Endothelial cell of umbilical vein (primary cell): ENCODE data around the gene PIRT. TPM values are rescaled to one million over a fixed set of nuclear protein-coding genes. Genes with fewer than 3 reads are reported as not detected.

Source experiments
- BruUV-seq: library from RNA; stranded (reverse); fragments of 400-500 nt; replicated peaks from 2 replicates; lab custom pipeline; 2021; lab: Mats Ljungman, UMichigan
- CTCF ChIA-PET: fragments of 300-600, 350-600 bp; sonication (Branson Sonifier 250); formaldehyde crosslinking; loops from one replicate; lab custom pipeline; 2021; ENCODE audit warnings: antibody characterized with exemption, inconsistent platforms; lab: Charles Lee
- POLR2A ChIA-PET: fragments of 300-600, 350-600 bp; sonication (Branson Sonifier 250); formaldehyde crosslinking; loops from one replicate; lab custom pipeline; 2021; ENCODE audit warnings: antibody characterized with exemption, inconsistent platforms; lab: Charles Lee
- DNase-seq: peaks from one replicate; pipeline ENCODE4 v3.0.0-alpha.2; 2011; ENCODE audit warnings: low read depth, low spot score
- FAIRE-seq: peaks from 2 replicates; lab custom pipeline; 2011; peaks lifted over from hg19 to GRCh38; lab: Jason Lieb, UNC
- H2AFZ ChIP-seq: 2 replicates; pipeline ENCODE4 v1.6.0; 2012; ENCODE audit warnings: low read depth, low read length, control low read depth, inconsistent platforms
- H3K27ac ChIP-seq: 2 replicates; pipeline ENCODE4 v1.5.1; 2011; ENCODE audit warnings: low read depth, mild to moderate bottlenecking, control low read depth, low read length, moderate library complexity; ENCODE audit not compliant: insufficient read depth
- H3K27me3 ChIP-seq, 2 experiments: 2 replicates each; pipeline versions ENCODE4 v1.6.0 to v1.6.1; 2011; ENCODE audit warnings: low read length in 2 of 2, mixed read lengths in 1 of 2; ENCODE audit not compliant: control insufficient read depth in 2 of 2, insufficient read depth in 2 of 2
- H3K36me3 ChIP-seq, 2 experiments: 2 replicates in 1 of 2; 3 replicates in 1 of 2; pipeline ENCODE4 v1.5.1; 2011; ENCODE audit warnings: low read length in 2 of 2, mild to moderate bottlenecking in 1 of 2, moderate library complexity in 1 of 2; ENCODE audit not compliant: control insufficient read depth in 2 of 2, insufficient read depth in 2 of 2; ENCODE audit errors: extremely low read depth in 1 of 2
- H3K4me1 ChIP-seq: 3 replicates; pipeline ENCODE4 v1.5.1; 2011; ENCODE audit warnings: mild to moderate bottlenecking, low read length; ENCODE audit not compliant: control insufficient read depth, insufficient read depth; ENCODE audit errors: extremely low read depth
- H3K4me2 ChIP-seq: 2 replicates; pipeline ENCODE4 v1.6.1; 2011; ENCODE audit warnings: low read length, control low read depth, mixed read lengths; ENCODE audit not compliant: insufficient read depth
- H3K4me3 ChIP-seq, 3 experiments: fragments of 200-600 bp in 1 of 3; sonication (generic), shearing (Covaris generic) in 1 of 3; replicated peaks in 1 of 3; 2 replicates each; pipeline ENCODE4 v1.5.1; 2011 to 2016; ENCODE audit warnings: control low read depth in 3 of 3, low read length in 3 of 3, mild to moderate bottlenecking in 2 of 3, inconsistent platforms in 1 of 3, low read depth in 1 of 3, moderate library complexity in 1 of 3; ENCODE audit not compliant: insufficient read depth in 1 of 3
- H3K79me2 ChIP-seq: 2 replicates; pipeline ENCODE4 v1.6.0; 2012; ENCODE audit warnings: low read length, inconsistent platforms; ENCODE audit not compliant: control insufficient read depth, insufficient read depth
- H3K9ac ChIP-seq: replicated peaks from 2 replicates; pipeline ENCODE3; 2011; ENCODE audit warnings: low read length, control low read depth; ENCODE audit not compliant: insufficient read depth; ENCODE audit errors: extremely low read depth
- H3K9me1 ChIP-seq: replicated peaks from 3 replicates; pipeline ENCODE4 v1.6.0; 2011; ENCODE audit warnings: mild to moderate bottlenecking, low read length; ENCODE audit not compliant: control insufficient read depth, insufficient read depth; ENCODE audit errors: extremely low read depth
- H3K9me3 ChIP-seq: replicated peaks from 2 replicates; pipeline ENCODE4 v1.5.1; 2012; ENCODE audit warnings: low read length, inconsistent platforms; ENCODE audit not compliant: control insufficient read depth, insufficient read depth
- H4K20me1 ChIP-seq: replicated peaks from 2 replicates; pipeline ENCODE3; 2011; ENCODE audit warnings: mild to moderate bottlenecking, low read length; ENCODE audit not compliant: control insufficient read depth, insufficient read depth; ENCODE audit errors: extremely low read depth
- CTCF ChIP-seq, 2 donors: IDR thresholded peaks; 1 replicate in 1 of 2; 2 replicates in 1 of 2; pipeline ENCODE4 v1.5.1; 2011; ENCODE audit warnings: low read length in 2 of 2, mild to moderate bottlenecking in 2 of 2, moderate library complexity in 2 of 2, control low read depth in 1 of 2, inconsistent platforms in 1 of 2, low read depth in 1 of 2; ENCODE audit not compliant: insufficient read depth in 1 of 2; ENCODE audit errors: extremely low read depth in 1 of 2
- EZH2 ChIP-seq: IDR thresholded peaks from 2 replicates; pipeline ENCODE4 v1.6.1; 2012; ENCODE audit warnings: borderline replicate concordance, low read depth, mild to moderate bottlenecking, moderate library complexity, low read length, inconsistent platforms; ENCODE audit not compliant: severe bottlenecking
- FOS ChIP-seq: IDR thresholded peaks from 2 replicates; pipeline ENCODE4 v1.6.1; 2011; ENCODE audit warnings: mild to moderate bottlenecking, low read length, moderate library complexity, borderline replicate concordance; ENCODE audit not compliant: insufficient read depth
- GATA2 ChIP-seq: IDR thresholded peaks from 2 replicates; pipeline ENCODE4 v1.7.0; 2011; ENCODE audit warnings: low read depth, mild to moderate bottlenecking, moderate library complexity, mixed read lengths, low read length; ENCODE audit not compliant: insufficient read length, insufficient read depth
- JUN ChIP-seq: IDR thresholded peaks from 2 replicates; pipeline ENCODE4 v1.6.1; 2011; ENCODE audit warnings: borderline replicate concordance, low read depth; ENCODE audit not compliant: insufficient read length, insufficient read depth
- MYC ChIP-seq: IDR thresholded peaks from one replicate; pipeline ENCODE4 v1.6.1; 2011; ENCODE audit warnings: mild to moderate bottlenecking, low read depth, low read length
- POLR2A ChIP-seq: IDR thresholded peaks from 2 replicates; pipeline ENCODE4 v1.6.1; 2012; ENCODE audit warnings: low read depth, mild to moderate bottlenecking, control low read depth, low read length
- POLR2AphosphoS5 ChIP-seq: IDR thresholded peaks from 2 replicates; pipeline ENCODE4 v1.6.1; 2012; ENCODE audit warnings: low read depth, mild to moderate bottlenecking, control low read depth, low read length, moderate library complexity; ENCODE audit not compliant: insufficient read depth
- dilution Hi-C: fragments of 300-500 bp; cut with MboI; formaldehyde crosslinking; loops from one replicate; pipeline ENCODE4 v1.15.0; 2019; ENCODE audit warnings: low sequenced_read_pairs; ENCODE audit not compliant: extremely low pct_ligation_motif_present
- intact Hi-C: fragments of 100-400 bp; cut with micrococcal nuclease; formaldehyde crosslinking; loops from one replicate; pipeline ENCODE4 v1.10.0; 2022
- polyA plus RNA-seq, 4 experiments: library from polyadenylated mRNA; depleted of rRNA in 3 of 4; stranded (reverse) in 3 of 4; unstranded in 1 of 4; fragments of >200 nt; gene quantifications; 2 replicates each; pipeline versions ENCODE4 v1.2.1 to v1.2.3, GENCODE V29; 2011 to 2012; ENCODE audit warnings: missing spikeins in 1 of 4
- total RNA-seq: library from RNA; stranded (reverse); gene quantifications from 2 replicates; pipeline ENCODE4 v1.2.3, GENCODE V29; 2021
- TF ChIP-seq, protein P1 (sequence below): IDR thresholded peaks from 2 replicates; pipeline ENCODE4 v1.6.1; 2011; ENCODE audit not compliant: insufficient read depth, insufficient read length

Gene PIRT
- total and polyA plus RNA-seq, 2 donors (not counting 3 experiments of a cell fraction or from before 2014, with no cell fraction given): not detected

GRCh38 chr17:10836966-10837590 is 809 bp downstream of the PIRT start:
- H3K27ac ChIP-seq: no peak overlapping the region
- no peak overlapping the region for H3K4me3 ChIP-seq
- H3K4me2 ChIP-seq: no peak overlapping the region
- DNase-seq (no peak), FAIRE-seq (no peak)
- H3K9me3 ChIP-seq: no peaks in the 10 kb centered on the region
- ChIA-PET POLR2A (no interaction called here), CTCF (no interaction called here)
- no peak overlapping the region for H3K9ac ChIP-seq
- no peak overlapping the region for H2AFZ ChIP-seq
- H3K4me1 ChIP-seq: no peaks in the 10 kb centered on the region
- no peaks in the 10 kb centered on the region for H3K9me1 ChIP-seq
- no peaks in the 10 kb centered on the region for H3K27me3 ChIP-seq
- H3K79me2 ChIP-seq: no peaks in the 10 kb centered on the region
- dilution Hi-C loops: no loop called here
- TF ChIP-seq FOS: no peak
- TF ChIP-seq GATA2: no peak
- no peak for TF ChIP-seq POLR2AphosphoS5
- TF ChIP-seq MYC: no peak
- no peak for TF ChIP-seq CTCF (IDR thresholded peaks at IDR 0.05; ENCODE audit: extremely low read depth in 1 of 2, insufficient read depth in 1 of 2, low read depth in 1 of 2, low read length in 2 of 2)
- no peaks in the 10 kb centered on the region for H3K36me3 ChIP-seq
- intact Hi-C loops: no loop called here
- no peaks in the 10 kb centered on the region for H4K20me1 ChIP-seq
- BruUV-seq: no TSS peak

- Histone ChIP-seq H3K4me2 (no peak overlapping the region), H3K27me3 (no peaks in the 10 kb centered on the region), H4K20me1 (no peaks in the 10 kb centered on the region), H3K79me2 (no peaks in the 10 kb centered on the region), H3K9ac (no peak overlapping the region), H3K9me1 (no peaks in the 10 kb centered on the region), H3K4me1 (no peaks in the 10 kb centered on the region), H3K9me3 (no peaks in the 10 kb centered on the region), H3K4me3 (no peak overlapping the region), H2AFZ (no peak overlapping the region), H3K36me3 (no peaks in the 10 kb centered on the region), H3K27ac (no peak overlapping the region)
- ChIA-PET CTCF (interaction anchor here (1.3 kb wide), 1 partner anchor 9 kb away, joined by 4 read pairs; no protein-coding TSS in a partner anchor), POLR2A (no interaction called here)
- TF ChIP-seq GATA2 (no peak), MYC (no peak), JUN (no peak), CTCF (IDR thresholded peaks at IDR 0.05; ENCODE audit: extremely low read depth in 1 of 2, insufficient read depth in 1 of 2, low read depth in 1 of 2, low read length in 2 of 2) (no peak), EZH2 (no peak), POLR2A (no peak), FOS (no peak), POLR2AphosphoS5 (no peak)
- TF ChIP-seq, protein P1, sequence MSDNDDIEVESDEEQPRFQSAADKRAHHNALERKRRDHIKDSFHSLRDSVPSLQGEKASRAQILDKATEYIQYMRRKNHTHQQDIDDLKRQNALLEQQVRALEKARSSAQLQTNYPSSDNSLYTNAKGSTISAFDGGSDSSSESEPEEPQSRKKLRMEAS: no peak
- dilution Hi-C loops (no loop called here), intact Hi-C loops (no loop called here)
- BruUV-seq: no TSS peak
- DNase-seq: no peak
- no peak for FAIRE-seq
Measured at GRCh38 chr17:10836145-10836544, 1.7 kb downstream of the PIRT start.
